HUES64 (cell line): ENCODE measurements around the gene GRIP1. TPM values are rescaled to one million over a fixed set of nuclear protein-coding genes. Genes with fewer than 3 reads are reported as not detected.

Source experiments
- H3K27ac ChIP-seq: 2 replicates; pipeline ENCODE4 v1.7.0; 2013; ENCODE audit warnings: low read depth, low read length, inconsistent platforms
- H3K27me3 ChIP-seq: 2 replicates; pipeline ENCODE4 v1.6.1; 2013; ENCODE audit warnings: mild to moderate bottlenecking, low read length; ENCODE audit not compliant: insufficient read depth
- H3K36me3 ChIP-seq: 2 replicates; pipeline ENCODE4 v1.6.1; 2013; ENCODE audit warnings: mild to moderate bottlenecking, low read length; ENCODE audit not compliant: insufficient read depth
- H3K4me1 ChIP-seq: 2 replicates; pipeline ENCODE4 v1.6.1; 2013; ENCODE audit warnings: mild to moderate bottlenecking, low read length, moderate library complexity; ENCODE audit not compliant: insufficient read depth
- H3K4me3 ChIP-seq: 2 replicates; pipeline ENCODE4 v1.5.1; 2013; ENCODE audit warnings: mild to moderate bottlenecking, low read length, moderate library complexity
- H3K9ac ChIP-seq: 2 replicates; pipeline ENCODE4 v1.6.1; 2013; ENCODE audit warnings: mild to moderate bottlenecking, low read depth, low read length
- H3K9me3 ChIP-seq: 2 replicates; pipeline ENCODE4 v1.6.1; 2013; ENCODE audit warnings: low read depth, low read length; ENCODE audit not compliant: insufficient read depth
- WGBS: fragments of 150-250, 120-280 bp; methylation state at CpG from one replicate; pipeline ENCODE4 v1.1.7; 2013; ENCODE audit warnings: missing lambda C conversion rate; 5-methylcytosine and 5-hydroxymethylcytosine counted together
- polyA plus RNA-seq, 2 experiments: library from polyadenylated mRNA; stranded (reverse); fragments of 50-300 nt; gene quantifications; one replicate each; pipeline ENCODE4 v1.2.3, GENCODE V29; 2013

The GRIP1 gene, protein sequence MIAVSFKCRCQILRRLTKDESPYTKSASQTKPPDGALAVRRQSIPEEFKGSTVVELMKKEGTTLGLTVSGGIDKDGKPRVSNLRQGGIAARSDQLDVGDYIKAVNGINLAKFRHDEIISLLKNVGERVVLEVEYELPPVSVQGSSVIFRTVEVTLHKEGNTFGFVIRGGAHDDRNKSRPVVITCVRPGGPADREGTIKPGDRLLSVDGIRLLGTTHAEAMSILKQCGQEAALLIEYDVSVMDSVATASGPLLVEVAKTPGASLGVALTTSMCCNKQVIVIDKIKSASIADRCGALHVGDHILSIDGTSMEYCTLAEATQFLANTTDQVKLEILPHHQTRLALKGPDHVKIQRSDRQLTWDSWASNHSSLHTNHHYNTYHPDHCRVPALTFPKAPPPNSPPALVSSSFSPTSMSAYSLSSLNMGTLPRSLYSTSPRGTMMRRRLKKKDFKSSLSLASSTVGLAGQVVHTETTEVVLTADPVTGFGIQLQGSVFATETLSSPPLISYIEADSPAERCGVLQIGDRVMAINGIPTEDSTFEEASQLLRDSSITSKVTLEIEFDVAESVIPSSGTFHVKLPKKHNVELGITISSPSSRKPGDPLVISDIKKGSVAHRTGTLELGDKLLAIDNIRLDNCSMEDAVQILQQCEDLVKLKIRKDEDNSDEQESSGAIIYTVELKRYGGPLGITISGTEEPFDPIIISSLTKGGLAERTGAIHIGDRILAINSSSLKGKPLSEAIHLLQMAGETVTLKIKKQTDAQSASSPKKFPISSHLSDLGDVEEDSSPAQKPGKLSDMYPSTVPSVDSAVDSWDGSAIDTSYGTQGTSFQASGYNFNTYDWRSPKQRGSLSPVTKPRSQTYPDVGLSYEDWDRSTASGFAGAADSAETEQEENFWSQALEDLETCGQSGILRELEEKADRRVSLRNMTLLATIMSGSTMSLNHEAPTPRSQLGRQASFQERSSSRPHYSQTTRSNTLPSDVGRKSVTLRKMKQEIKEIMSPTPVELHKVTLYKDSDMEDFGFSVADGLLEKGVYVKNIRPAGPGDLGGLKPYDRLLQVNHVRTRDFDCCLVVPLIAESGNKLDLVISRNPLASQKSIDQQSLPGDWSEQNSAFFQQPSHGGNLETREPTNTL
- 16.2 TPM for polyA plus RNA-seq (2013, experiment 1 of 2)
- 17.2 TPM for polyA plus RNA-seq (2013, experiment 2 of 2)

DNA sequence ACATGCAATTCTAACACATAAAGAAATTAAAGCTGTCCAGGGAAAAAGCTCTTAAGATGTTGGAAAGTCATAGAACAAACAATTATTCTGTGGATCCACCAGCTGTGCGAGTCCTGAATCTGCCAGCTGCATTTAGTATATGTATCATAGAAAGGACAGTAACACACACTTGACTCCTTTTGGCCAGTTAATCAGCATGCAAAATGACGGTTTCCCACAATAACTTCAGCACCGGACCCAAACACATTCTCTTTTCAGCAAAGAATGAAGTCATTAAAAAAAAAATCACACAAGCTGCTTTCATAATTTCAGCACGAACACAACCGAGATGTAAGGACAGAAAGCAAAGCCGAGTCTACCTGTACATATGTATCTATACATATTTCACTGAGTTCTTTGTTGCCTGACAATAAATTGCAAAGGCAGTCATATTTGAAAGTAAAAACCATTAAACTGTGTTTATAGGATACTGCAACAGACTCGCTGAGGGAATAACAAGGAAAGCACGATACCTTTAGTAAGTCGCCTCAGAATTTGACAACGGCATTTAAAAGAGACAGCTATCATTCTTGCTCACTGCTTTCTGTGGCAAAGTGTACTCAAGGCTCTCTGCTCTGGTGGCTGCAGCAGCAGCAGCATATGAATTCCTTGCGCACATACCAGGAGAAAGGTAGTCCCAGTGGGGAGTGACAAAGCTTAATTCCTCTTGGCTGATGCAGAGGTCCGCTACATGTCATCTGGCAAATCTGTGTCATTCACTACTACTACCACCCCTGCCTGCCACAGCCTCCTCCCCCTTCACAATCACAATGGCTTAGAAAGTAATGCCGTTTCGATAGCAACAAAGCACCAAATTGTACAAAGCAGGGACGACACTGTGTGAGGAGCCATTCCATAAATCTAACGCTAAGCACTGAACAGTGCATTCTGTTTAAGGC, at the start of gene GRIP1:
Gene GRIP1 (minus strand): TSS at position 739 of the 938 bp plus-strand sequence. CDS start 172 bp downstream, at position 567.
- no peaks in the 10 kb centered on the region for H3K9me3 ChIP-seq
- H3K4me3 ChIP-seq, result no peak within 1 kb of the TSS
- no peak within 1 kb of the TSS for H3K9ac ChIP-seq
- WGBS, result 79% methylated on average over 16 of the region's 16 CpGs
- peaks cover 20% of the 10 kb centered on the region for H3K4me1 ChIP-seq
- no peak within 1 kb of the TSS for H3K27ac ChIP-seq
- no peaks in the 10 kb centered on the region for H3K36me3 ChIP-seq
- no peaks in the 10 kb centered on the region for H3K27me3 ChIP-seq

DNA sequence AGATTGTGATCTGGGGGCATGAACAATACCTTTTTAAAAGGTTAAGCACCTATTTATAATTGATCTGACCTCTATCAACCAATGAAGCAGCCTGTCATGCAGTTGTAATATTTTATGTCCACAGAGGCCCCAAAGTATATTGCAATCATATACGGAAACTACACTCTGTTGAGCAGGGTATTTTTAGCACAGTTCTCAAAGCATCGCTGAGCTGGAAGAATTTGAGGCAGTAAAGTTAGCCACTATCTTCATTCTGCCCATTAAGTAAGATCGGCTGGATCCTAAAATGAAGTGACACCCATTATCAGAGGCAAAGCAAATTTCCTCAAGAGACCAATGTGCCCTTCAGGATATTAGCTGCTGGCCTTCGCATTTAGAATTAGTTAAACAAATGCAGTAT, 47.7 kb upstream of the GRIP1 start:
- no peak overlapping the region for H3K9ac ChIP-seq
- no peaks in the 10 kb centered on the region for H3K9me3 ChIP-seq
- no peak overlapping the region for H3K27ac ChIP-seq
- 99% methylated on average over 3 of the region's 4 CpGs for WGBS
- no peak overlapping the region for H3K4me3 ChIP-seq
- H3K4me1 ChIP-seq, result no peaks in the 10 kb centered on the region
- no peaks in the 10 kb centered on the region for H3K27me3 ChIP-seq
- H3K36me3 ChIP-seq, result no peaks in the 10 kb centered on the region

DNA sequence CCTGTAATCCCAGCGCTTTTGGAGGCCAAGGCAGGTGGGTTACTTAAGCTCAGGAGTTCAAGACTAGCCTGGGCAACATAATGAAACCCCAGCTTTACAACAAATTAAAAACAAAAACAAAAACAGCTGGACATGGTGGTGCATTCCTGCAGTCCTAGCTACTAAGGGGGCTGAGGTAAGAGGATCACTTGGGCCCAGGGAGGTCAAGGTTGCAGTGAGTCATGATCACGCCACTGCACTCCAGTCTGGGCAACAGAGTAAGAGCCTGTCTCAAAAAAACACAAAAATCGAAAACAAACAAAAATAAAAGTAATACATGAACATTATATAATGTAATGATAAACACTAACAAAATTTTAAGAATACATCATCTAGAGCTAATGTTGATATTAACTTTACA, 46.2 kb upstream of the GRIP1 start:
- no peak overlapping the region for H3K9ac ChIP-seq
- no peaks in the 10 kb centered on the region for H3K4me1 ChIP-seq
- WGBS, result 92% methylated on average over 2 of the region's 3 CpGs
- H3K27me3 ChIP-seq, result no peaks in the 10 kb centered on the region
- H3K4me3 ChIP-seq, result no peak overlapping the region
- H3K9me3 ChIP-seq, result no peaks in the 10 kb centered on the region
- no peak overlapping the region for H3K27ac ChIP-seq
- no peaks in the 10 kb centered on the region for H3K36me3 ChIP-seq

DNA sequence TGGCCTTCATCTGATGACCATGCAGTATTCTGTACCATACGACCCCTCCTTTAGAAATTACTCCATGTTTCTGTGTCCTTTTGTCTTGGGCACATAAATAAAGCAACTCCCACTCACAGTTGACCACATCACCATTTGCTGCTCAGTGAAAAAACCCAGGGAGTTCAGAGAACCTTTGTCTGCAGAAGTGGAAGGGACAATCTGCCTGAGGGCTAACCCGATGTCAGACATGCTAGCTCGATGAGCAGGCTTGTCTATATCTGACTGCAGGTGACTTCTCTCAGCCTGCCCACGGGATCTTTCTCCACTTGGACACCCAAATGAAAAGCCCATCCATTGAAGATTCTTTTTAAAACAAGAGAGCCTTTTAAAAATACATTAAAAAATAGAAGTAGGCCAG, 45.7 kb upstream of the GRIP1 start:
- H3K9me3 ChIP-seq, result no peaks in the 10 kb centered on the region
- WGBS, result 78% methylated on average over 4 of the region's 4 CpGs

DNA sequence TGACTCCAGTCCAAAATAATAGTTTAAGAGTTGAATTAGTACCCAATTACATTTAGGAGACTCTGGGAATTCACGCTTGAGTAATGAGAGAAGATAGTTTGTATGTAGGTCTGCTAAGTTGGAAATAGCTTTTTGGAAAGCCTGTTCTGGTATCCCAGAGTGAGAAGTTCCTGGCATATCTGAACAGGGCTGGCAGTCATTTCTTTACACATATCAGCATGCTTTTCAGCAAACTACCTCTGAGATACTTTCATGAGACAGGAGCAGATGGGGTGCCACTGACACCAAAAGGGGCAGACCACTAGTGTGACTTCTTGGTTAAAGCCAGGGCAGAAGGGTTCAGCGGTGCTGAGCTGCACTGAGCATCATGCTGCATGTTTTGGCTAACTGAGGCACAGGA, 45.1 kb upstream of the GRIP1 start:
- H3K4me3 ChIP-seq, result no peak overlapping the region
- 84% methylated on average over 2 of the region's 2 CpGs for WGBS
- no peaks in the 10 kb centered on the region for H3K36me3 ChIP-seq
- no peaks in the 10 kb centered on the region for H3K27me3 ChIP-seq
- H3K4me1 ChIP-seq, result no peaks in the 10 kb centered on the region
- H3K9ac ChIP-seq, result no peak overlapping the region
- H3K27ac ChIP-seq, result no peak overlapping the region
- no peaks in the 10 kb centered on the region for H3K9me3 ChIP-seq

More for the DNA sequence above, 45.7 kb upstream of the GRIP1 start:
- H3K27ac ChIP-seq, result no peak overlapping the region
- no peak overlapping the region for H3K9ac ChIP-seq
- H3K4me1 ChIP-seq, result no peaks in the 10 kb centered on the region
- H3K27me3 ChIP-seq, result no peaks in the 10 kb centered on the region
- H3K36me3 ChIP-seq, result no peaks in the 10 kb centered on the region
- no peak overlapping the region for H3K4me3 ChIP-seq

DNA sequence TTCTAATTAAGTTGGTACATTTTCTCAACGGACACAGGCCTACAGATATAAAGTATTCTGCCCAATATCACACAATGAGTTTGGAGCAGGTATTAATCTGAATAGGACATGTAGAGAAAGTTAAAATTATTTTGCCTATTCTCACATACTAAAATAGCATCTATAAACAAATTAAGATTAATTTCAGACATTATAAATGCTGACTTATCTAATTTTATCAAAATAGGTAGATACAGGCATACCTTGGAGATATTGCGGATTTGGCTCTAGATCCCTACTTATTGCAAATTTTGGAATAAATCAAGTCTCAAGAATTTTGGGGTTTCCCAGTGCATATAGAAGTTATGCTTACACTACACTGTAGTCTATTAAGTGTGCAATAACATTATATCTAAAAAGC, 41.0 kb upstream of the GRIP1 start:
- no peaks in the 10 kb centered on the region for H3K9me3 ChIP-seq
- no peak overlapping the region for H3K4me3 ChIP-seq
- H3K27ac ChIP-seq, result no peak overlapping the region
- 100% methylated on average over 2 of the region's 2 CpGs for WGBS
- no peaks in the 10 kb centered on the region for H3K36me3 ChIP-seq
- H3K4me1 ChIP-seq, result no peaks in the 10 kb centered on the region
- H3K27me3 ChIP-seq, result no peaks in the 10 kb centered on the region
- H3K9ac ChIP-seq, result no peak overlapping the region

DNA sequence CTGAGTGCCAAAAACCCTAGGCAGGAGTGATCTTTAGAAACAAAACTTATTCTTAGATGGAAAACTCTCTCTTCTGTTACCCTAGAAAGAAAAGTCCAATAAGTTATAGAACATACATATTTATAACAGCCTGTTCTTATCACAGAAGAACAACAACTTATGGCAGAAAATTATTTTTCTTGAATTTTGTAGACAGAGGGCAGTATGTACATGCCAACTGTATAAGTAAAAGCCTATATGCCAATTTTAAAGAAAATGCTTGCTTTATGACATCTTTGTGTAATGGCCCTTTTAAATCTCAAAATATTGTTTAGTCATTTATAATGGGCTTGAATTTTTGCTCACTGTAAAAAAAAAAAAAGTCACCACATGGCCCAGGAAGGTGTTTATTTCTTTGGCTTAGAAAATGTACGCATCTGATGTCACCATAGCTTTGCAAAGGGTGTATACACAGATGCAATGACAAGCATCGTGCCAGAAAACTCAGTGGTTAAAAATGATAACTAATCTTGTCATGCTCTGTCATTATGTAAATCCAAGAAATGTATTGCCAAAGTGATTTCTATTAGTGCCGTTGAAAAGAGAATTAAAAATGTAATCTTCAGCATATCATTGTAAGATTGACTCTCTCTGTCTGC, 38.3 kb upstream of the GRIP1 start:
- Histone ChIP-seq H3K27ac (no peak overlapping the region), H3K36me3 (no peaks in the 10 kb centered on the region), H3K4me1 (no peaks in the 10 kb centered on the region), H3K9ac (no peak overlapping the region), H3K4me3 (no peak overlapping the region), H3K27me3 (no peaks in the 10 kb centered on the region), H3K9me3 (no peaks in the 10 kb centered on the region)
- WGBS, result 93% methylated on average over 3 of the region's 3 CpGs

DNA sequence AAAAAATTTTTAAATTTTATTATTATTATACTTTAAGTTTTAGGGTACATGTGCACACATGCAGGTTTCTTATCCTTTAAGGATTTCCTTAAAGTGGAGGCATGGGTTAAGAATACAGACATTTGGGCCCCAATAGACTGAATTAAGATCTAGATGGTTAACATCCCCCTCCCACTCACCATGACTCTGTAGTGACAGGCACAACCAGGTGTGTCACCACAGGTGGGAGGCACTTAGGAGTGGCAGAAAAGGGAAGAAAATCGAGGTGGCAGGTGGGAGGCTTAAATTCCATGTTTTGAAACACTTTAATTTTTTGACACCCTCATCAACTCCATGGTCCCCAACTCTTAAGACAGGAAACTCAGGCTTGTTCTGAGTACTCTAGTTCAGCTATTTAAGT, 37.6 kb upstream of the GRIP1 start:
- no peak overlapping the region for H3K9ac ChIP-seq
- H3K36me3 ChIP-seq, result no peaks in the 10 kb centered on the region
- no peaks in the 10 kb centered on the region for H3K9me3 ChIP-seq
- no peak overlapping the region for H3K4me3 ChIP-seq
- 78% methylated on average over 1 of the region's 1 CpG for WGBS
- no peak overlapping the region for H3K27ac ChIP-seq
- H3K4me1 ChIP-seq, result no peaks in the 10 kb centered on the region
- no peaks in the 10 kb centered on the region for H3K27me3 ChIP-seq

DNA sequence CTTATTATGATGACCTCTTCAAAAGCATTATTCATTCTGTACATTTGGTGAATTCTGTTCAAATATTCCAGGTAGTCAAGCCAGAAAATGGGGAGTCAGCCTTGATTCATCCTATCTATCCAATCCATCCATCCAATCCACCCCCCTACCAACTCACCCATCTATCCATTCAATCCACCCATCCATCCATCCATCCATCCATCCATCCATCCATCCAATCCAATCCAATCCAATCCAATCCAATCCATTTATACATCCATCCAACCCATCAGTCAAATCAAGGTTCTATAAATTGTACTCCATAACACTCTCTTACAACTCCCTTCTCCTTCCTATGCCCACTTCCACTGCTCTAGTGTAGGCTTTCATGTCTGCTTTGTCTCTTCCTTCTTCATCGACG, 35.8 kb upstream of the GRIP1 start:
- H3K36me3 ChIP-seq, result no peaks in the 10 kb centered on the region
- H3K9ac ChIP-seq, result no peak overlapping the region
- H3K27ac ChIP-seq, result no peak overlapping the region
- no peaks in the 10 kb centered on the region for H3K4me1 ChIP-seq
- H3K9me3 ChIP-seq, result no peaks in the 10 kb centered on the region
- 95% methylated on average over 2 of the region's 2 CpGs for WGBS
- no peaks in the 10 kb centered on the region for H3K27me3 ChIP-seq
- no peak overlapping the region for H3K4me3 ChIP-seq

DNA sequence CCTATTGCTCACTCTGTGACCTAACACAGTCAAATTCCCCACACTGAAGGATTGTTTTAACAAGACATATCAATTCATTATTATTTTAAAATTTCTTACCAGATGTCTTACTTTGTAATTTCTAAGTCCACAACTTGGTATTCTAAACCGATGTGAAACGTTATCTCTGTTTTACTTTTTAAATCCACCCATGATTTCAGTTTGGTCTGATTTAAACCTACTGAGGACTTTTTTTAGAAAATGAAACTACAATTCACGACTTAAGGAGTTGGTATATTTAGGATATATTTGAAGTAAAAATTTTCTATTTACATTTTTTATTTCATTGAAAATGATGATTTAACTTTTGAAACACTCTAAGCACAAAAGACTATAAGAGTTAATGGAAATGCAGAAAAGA, 35.1 kb upstream of the GRIP1 start:
- Histone ChIP-seq H3K4me1 (no peaks in the 10 kb centered on the region), H3K27me3 (no peaks in the 10 kb centered on the region), H3K27ac (no peak overlapping the region), H3K9me3 (no peaks in the 10 kb centered on the region), H3K4me3 (no peak overlapping the region), H3K9ac (no peak overlapping the region), H3K36me3 (no peaks in the 10 kb centered on the region)
- WGBS, result 91% methylated on average over 2 of the region's 3 CpGs
